ENCODE data around the gene ZNF441.

Gene ZNF441

DNA sequence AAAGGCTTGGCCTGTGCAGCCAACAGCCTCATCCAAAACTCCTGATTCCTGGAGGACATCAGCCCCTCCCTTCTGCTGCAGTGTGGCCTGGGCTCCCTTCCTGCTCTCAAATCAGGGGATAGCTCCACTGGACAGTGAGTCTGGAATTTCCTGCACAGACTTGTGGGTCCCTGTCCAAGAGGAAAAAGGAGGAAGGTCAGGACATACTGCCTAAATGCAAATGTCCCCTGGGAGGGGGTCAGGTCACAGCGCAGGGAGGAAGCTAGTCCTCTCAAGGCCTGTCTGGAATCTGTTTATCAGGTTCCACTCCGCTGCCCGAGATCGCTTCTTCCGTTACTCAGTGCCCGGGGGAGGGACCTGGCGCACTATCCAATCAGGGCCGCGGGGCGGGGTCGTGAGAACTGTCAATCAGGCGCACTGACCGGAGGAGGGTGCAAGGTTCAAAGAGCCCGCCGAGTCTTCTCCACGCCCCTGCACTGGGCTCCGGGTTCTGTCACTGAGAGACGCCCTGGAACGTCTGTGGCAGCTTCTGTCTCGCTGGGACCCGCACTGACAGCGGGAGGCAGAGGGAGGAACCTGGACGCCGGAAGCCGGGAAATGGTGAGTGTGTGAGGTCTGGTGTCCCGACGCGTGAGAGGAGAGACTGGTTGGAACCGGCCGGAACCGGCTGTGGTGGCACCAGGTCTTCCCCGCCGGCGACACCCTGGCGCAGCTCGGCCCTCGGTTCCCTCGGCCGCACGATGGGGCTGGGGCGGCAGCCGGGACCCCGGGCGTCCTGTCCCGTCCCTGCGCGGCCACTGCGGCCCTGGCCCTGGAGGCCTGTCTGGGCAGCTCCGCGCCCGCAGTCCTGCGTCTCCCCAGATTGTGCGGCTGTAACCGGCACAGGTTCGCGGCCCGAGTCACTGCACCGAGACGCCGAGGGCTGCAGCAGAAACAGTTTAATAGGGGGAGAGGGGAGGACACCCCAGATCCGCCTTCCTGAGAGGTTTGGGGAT is at the start of gene ZNF441:
Gene ZNF441, plus strand, starts transcription at position 404 of the 995 bp plus-strand sequence. Its CDS starts 194 bp downstream, at position 598.
- DNase-seq = peak; percentile 96 to 99 (median 98)
- intact Hi-C loops (cut with DNase I) = loop anchor here (10.0 kb wide), 1 partner anchor 72 kb away; no protein-coding TSS in a partner anchor

DNA sequence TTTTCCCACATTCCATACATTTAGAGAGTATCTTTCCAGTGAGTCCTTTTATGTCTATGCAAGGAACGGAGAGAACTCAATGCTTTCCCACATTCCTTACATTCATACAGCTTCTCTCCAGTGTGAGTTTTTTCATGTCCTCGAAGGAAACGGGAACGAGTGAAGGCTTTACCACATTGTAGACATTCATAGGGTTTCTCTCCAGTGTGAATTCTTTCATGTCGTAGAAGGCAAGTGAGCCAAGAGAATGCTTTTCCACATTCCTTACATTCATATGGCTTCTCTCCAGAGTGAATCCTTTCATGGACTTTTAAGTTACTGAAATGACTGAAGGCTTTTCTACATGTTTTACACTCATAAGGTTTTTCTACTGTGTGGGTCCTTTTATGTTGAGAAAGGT is 45.1 kb upstream of the ZNF441 start:
- no peak for DNase-seq
- intact Hi-C loops (cut with DNase I) = no loop called here

DNA sequence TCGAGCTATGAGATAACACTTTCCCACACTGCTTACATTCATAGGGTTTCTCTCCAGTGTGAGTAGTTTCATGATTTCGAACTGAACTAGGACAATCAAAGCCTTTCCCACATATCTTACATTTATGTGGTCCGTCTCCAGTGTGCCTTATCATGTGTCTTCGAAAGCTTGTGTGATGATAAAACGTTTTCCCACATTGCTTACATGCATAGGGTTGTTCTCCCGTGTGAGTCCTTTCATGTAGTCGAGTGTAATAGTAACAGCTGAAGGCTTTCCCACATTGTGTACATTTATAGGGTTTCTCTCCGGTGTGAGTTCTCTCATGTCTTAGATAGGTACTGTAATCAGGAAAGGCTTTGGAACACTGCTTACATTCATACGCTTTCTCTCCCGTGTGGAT is 44.4 kb upstream of the ZNF441 start:
- DNase-seq = no peak
- intact Hi-C loops (cut with DNase I) = no loop called here

DNA sequence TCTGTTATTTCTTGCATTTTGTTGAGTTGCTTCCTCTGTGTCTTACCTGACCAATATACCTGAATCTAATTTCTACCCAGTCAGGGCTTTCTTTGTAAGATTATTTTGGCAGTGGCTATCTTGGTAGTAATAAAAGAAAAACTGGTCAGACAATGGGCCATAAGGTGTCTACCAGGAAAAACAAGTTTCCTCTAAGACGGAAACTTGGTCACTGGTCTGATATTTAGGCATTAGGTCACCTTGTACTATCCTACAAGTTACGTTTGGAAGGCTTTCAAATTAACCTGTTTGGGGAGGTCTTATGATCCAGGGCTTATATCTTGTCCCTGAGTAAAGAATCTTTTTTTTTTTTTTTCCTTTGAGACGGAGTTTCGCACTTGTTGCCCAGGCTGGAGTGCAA is 37.2 kb upstream of the ZNF441 start:
- no peak for DNase-seq
- intact Hi-C loops (cut with DNase I) = no loop called here

DNA sequence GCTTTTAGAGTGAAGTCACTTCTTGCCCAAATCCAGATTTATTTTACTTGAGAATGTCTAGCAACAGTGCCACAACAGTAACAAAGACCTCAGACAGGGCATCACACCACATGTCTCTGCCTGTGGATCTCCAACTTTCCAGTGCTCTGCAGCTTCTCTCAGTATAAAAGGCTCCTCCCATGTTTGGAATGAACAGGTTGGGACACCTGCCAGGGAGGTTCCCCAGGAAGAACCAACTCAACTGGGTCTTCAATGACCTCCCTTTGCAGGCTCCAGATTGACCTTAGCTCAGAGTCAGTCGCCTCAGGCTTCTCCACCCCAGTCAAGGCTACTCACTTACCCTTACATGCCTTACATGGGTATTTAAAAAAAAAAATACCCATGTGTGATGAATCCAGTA is 31.4 kb upstream of the ZNF441 start:
- DNase-seq = no peak
- intact Hi-C loops (cut with DNase I) = no loop called here

DNA sequence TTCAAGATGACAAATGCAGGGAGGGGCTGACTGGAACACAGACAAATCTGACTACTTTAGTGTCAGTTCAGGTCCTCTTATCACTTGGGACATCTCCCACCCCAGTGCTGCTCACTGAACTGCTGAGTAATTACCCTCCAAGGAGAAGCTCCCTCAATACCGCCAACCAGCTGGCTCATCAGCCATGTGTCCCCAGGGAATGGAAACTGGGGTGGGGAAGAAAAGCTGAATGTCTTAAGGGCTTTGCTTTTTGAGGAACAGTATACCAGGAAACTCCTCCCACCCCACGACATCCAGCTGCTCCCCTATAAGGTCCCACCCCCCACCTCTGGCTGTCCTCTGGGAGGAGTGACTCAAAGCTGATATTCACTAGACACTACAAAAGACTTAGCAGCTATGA is 30.1 kb upstream of the ZNF441 start:
- DNase-seq = peak in 3 of 42 donors; percentile 3 to 5 (median 4)
- intact Hi-C loops (cut with DNase I) = no loop called here

DNA sequence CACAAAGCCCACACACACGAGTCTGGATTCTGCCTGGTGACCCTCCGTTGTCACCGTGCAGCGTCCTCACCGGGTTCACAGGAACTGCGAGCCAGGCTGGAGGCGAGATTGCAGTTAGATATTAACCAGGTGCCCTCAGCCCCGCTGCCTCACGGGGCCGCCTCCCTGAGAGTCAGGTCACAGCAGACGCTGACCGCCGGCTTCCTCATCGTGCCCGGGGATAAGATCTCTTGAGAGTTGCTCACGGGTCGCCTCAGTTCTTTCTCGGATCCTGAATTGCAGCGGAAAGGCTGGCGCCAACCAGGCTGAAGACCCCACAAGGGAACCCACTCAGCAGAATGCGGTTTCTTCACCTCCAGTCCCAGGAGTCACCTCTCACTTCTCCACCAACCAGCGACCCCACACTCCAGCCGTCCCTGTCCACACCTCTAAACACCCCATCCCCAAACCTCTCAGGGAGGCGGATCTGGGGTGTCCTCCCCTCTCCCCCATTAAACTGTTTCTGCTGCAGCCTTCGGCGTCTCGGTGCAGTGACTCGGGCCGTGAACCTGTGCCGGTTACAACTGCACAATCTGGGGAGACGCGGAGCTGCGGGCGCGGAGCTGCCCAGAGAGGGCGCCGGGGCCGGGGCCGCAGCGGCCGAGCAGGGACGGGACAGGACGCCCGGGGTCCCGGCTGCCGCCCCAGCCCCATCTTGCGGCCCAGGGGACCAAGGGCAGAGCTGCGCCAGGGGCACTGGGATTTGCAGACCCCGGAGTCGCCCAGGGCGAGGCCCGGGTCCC is 28.6 kb upstream of the ZNF441 start:
- peak in 39 of 42 donors; percentile 1 to 64 (median 33) for DNase-seq
- intact Hi-C loops (cut with DNase I) = no loop called here

DNA sequence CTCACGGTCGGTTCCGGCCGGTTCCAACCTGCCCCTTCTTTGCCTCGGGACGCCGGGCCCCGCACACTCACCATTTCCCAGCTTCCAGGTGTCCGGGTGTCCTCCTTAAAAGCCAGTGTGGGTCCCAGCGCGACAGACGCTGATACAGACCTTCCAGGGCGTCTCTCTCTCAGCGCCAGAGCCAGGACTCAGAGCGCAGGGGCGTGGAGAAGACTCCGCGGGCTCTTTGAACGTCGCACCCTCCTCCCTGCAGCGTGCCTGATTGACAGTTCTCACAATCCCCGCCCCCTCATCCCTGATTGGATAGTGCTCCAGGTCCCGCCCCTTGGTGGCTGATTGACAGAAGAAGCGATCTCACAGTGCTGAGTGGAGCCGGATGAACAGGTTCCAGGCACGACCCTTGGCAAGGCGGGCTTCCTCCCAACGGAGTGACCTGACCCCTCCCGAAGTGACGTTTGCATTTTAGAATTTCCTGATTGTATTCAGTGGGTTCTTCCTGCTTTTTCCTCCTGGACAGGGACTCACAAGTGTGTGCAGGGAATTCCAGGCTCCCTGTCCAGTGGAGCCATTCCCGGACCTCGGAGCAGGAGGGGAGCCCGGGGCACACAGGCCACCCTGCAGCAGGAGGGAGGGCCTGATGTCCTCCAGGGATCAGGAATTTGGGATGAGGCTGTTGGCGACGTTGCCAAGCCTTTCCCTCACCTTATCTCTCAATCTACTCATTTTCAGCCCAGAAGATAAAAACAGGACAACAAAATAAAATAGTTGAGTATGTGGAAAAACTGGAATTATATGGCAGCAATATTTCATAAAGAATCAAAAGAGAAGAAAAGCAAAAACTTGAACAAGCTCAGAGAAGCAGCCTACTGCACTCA is 27.8 kb upstream of the ZNF441 start, which contains the start of gene ZNF823:
Gene ZNF823, minus strand, starts transcription at position 201 of the 875 bp plus-strand sequence. Its CDS starts 127 bp downstream, at position 74.
- intact Hi-C loops (cut with DNase I) = no loop called here
- DNase-seq = peak; percentile 96 to 100 (median 99)

DNA sequence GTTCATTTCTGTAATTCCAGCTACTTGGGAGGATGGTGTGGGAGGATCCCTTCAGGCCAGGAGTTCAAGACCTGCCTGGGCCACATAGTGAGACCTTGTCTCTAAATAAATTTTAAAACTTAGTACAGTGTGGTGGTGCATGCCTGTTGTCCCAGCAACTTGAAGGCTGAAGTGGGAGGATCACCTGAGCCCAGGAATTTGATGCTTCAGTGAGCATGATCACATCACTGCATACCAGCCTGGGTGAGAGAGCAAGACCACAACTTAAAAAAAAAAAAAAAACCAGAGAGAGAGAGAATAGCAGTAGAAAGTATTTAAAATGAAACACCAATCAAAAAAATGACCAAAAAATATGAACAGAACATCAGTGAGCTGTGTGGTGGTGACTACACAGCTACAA is 20.9 kb upstream of the ZNF441 start:
- no peak for DNase-seq
- intact Hi-C loops (cut with DNase I) = no loop called here

DNA sequence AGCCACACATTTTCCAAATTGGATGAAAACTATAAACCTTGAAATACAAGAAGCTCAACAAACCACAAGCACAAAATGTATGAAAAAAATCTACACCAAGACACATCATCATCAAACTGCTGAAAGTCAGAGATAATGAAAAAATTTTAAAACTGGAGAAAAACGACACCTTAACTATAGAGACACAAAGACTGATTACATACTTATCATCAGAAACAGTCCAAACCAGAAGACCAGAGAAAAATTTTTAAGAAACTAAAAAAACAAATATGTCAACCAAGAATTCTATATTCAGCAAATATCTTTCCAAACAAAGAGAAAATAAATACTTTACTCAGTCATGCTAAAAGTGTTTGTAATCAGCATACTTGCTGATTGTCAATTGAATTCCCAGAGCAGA is 19.5 kb upstream of the ZNF441 start:
- intact Hi-C loops (cut with DNase I) = no loop called here
- DNase-seq = no peak

DNA sequence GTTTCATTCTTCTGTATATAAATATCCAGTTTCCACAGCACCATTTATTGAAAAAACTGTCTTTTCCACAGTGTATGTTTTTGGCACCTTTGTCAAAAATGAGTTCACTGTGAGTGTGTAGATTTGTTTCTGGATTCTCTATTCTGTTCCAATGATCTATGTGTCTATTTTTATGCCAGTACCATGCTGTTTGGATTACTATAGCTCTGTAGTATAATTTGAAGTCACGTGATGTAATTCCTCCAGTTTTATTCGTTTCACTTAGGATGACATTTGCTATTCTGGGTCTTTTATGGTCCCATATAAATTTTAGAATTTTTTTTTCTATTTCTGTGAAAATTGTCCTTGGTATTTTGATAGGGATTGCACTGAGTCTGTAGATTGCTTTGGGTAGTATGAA is 17.0 kb upstream of the ZNF441 start:
- intact Hi-C loops (cut with DNase I) = no loop called here
- no peak for DNase-seq

DNA sequence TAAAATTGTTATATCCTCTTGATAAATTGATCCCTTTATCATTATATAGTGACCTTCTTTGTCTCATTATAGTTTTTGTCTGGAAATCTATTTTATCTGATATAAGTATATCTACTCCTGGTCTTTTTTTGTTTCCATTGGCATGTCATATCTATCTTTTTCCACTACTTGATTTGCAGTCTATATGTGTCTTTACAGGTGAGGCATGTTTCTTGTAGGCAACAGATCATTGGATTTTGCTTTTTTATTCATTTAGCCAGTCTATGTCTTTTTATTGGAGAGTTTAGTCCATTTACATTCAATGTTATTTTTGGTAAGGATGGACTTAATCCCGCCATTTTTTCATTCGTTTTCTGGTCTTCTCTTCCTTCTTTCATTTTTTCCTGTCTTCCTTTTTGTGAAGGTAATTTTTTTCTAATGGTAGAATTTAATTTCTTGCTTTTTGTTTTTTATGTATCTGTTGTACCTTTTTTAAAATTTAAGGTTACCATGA is 14.5 kb upstream of the ZNF441 start:
- no peak for DNase-seq
- intact Hi-C loops (cut with DNase I) = no loop called here

DNA sequence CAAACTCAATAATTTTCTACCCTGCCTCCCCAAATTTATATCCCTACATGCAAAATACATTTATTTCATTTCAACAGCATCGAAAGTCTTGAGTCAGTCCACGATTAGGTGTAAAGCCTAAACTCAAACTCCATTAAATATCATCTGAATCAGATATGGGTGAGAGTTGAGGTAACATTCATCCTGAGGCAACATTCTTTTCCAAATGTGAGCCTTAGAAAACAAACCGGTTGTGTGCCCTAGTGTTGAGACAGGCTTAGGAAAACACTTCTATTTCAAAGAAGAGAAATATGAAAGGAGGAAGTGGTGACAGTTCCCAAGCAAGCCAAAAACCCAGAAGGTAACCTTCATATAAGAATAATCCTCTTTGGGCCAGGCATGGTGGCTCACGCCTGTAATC is 12.1 kb upstream of the ZNF441 start:
- intact Hi-C loops (cut with DNase I) = no loop called here
- no peak for DNase-seq

DNA sequence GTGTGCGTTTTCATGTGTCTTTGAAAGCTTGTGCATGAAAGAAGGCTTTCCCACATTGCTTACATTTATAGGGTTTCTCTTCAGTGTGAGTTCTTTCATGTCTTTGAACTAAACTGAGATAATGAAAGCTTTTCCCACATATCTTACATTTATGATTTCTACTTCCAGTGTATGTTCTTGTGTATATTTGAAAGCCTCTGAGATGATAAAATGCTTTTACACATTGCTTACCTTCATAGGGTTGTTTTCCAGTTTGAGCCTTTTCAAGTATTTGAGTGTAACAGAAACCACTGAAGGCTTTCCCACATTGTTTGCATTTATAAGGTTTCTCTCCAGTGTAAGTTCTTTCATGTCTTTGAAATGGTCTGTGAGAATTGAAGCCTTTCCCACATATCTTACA is 9.8 kb upstream of the ZNF441 start:
- intact Hi-C loops (cut with DNase I) = no loop called here
- no peak for DNase-seq

DNA sequence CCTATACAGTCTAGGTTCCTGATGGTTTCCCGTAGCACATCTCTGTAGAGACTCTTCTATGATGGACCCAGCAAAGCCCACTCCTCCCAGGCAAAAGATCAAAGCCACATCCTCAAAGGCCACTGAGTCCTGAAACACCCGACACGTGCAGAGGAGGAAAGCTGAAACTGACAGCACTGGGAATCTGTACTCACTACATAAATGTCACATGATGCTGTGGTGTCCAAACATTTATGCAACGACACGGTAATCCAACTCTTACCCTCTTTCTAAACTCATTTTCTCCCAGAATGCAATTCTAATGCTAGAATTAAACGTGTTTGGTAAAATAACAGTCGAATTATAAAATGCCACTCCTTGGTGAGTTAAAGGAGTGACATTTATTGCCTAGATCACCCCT is 7.0 kb upstream of the ZNF441 start:
- no peak for DNase-seq
- intact Hi-C loops (cut with DNase I) = loop anchor here (10.0 kb wide), 1 partner anchor 65 kb away; no protein-coding TSS in a partner anchor

DNA sequence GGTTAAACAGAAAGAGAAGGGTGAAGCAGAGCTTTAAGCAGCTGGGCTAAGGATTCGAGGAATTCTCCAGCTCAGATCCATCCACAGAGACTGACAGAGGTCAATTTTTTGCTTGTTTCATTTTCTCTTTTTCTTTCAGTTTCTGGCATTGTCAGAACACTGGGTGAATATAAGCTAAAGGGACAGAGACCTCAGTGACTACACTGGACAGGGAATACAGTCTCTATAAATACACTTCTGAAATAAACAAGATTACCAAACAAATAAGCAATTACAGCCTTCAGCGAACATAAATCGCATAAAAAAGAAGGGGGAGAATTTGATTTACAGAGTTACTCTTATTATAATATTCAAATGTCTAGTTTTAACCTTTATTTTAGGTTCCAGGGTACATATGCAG is 3.7 kb upstream of the ZNF441 start:
- intact Hi-C loops (cut with DNase I) = loop anchor here (10.0 kb wide), 1 partner anchor 68 kb away; no protein-coding TSS in a partner anchor
- DNase-seq = no peak

DNA sequence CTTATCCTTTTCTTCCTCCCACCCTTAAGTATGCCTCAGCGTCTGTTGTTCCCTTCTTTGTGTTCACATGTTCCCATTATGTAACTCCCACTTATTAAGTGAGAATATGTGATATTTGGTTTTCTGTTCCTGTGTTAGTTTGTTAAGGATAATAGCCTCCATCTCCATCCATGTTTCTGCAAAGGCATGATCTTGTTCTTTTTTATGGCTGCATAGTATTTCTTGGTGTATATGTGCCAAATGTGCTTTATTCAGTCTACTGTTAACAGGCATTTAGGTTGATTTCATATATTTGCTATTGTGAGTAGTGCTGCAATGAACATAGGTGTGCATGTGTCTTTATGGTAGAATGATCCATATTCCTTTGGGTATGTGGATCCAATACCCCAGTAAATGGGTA is 3.2 kb upstream of the ZNF441 start:
- intact Hi-C loops (cut with DNase I) = loop anchor here (10.0 kb wide), 1 partner anchor 69 kb away; no protein-coding TSS in a partner anchor
- DNase-seq = no peak

DNA sequence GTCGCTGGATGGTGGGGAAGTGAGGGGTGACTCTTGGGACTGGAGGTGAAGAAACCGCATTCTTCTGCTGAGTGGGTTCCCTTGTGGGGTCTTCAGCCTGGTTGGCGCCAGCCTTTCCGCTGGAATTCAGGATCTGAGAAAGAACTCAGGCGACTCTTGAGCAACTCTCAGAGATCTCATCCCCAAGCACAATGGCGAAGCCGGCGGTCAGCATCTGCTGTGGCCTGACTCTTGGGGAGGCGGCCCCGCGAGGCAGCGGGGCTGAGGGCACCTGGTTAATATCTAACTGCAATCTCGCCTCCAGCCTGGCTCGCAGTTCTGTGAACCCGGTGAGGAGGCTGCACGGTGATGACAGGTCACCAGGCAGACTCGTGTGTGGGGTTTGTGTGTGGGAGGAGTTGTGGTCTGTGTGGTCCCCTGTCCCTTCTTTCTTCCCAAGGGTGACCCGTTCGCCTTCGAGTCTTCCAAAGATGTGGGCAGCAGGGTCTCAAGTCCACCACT is 883 bp downstream of the ZNF441 start:
- peak in 36 of 42 donors; percentile 1 to 48 (median 19) for DNase-seq
- intact Hi-C loops (cut with DNase I) = loop anchor here (10.0 kb wide), 1 partner anchor 73 kb away; no protein-coding TSS in a partner anchor

All from head of caudate nucleus (tissue), 42 donors.